ENCODE measurements around the gene MAGED1.

The MAGED1 gene

GRCh38 chrX:51892921-51893745 lies at the start of gene MAGED1:
TSS of gene MAGED1 (plus strand) at chrX:51893623. CDS start at chrX:51894305, 682 bp downstream.
- no peak for TF ChIP-seq ZFX (IDR thresholded peaks at IDR 0.05)
- TF ChIP-seq CTCF (conservative IDR thresholded peaks at IDR 0.05), result no peak
- peak within 1 kb of the TSS; percentile 70 for H3K27ac ChIP-seq

GRCh38 chrX:51847463-51847862 lies 46.0 kb upstream of the MAGED1 start:
- no peak overlapping the region for H3K27ac ChIP-seq
- TF ChIP-seq ZFX (IDR thresholded peaks at IDR 0.05) (no peak), CTCF (conservative IDR thresholded peaks at IDR 0.05) (no peak)

- TF ChIP-seq CTCF (conservative IDR thresholded peaks at IDR 0.05) (no peak), ZFX (IDR thresholded peaks at IDR 0.05) (no peak)
- H3K27ac ChIP-seq, result no peak overlapping the region
Observed at GRCh38 chrX:51851507-51852085, 41.8 kb upstream of the MAGED1 start.

GRCh38 chrX:51852096-51852495 lies 41.3 kb upstream of the MAGED1 start:
- no peak for TF ChIP-seq ZFX (IDR thresholded peaks at IDR 0.05)
- no peak for TF ChIP-seq CTCF (conservative IDR thresholded peaks at IDR 0.05)
- no peak overlapping the region for H3K27ac ChIP-seq

GRCh38 chrX:51852621-51853020 lies 40.8 kb upstream of the MAGED1 start:
- no peak for TF ChIP-seq CTCF (conservative IDR thresholded peaks at IDR 0.05)
- TF ChIP-seq ZFX (IDR thresholded peaks at IDR 0.05), result no peak
- no peak overlapping the region for H3K27ac ChIP-seq

- no peak for TF ChIP-seq ZFX (IDR thresholded peaks at IDR 0.05)
- no peak for TF ChIP-seq CTCF (conservative IDR thresholded peaks at IDR 0.05)
- no peak overlapping the region for H3K27ac ChIP-seq
Observed at GRCh38 chrX:51853251-51853650, 40.2 kb upstream of the MAGED1 start.

GRCh38 chrX:51855698-51856097 lies 37.7 kb upstream of the MAGED1 start:
- no peak for TF ChIP-seq ZFX (IDR thresholded peaks at IDR 0.05)
- TF ChIP-seq CTCF (conservative IDR thresholded peaks at IDR 0.05), result no peak
- H3K27ac ChIP-seq, result no peak overlapping the region
